HepG2 (cell line): ENCODE results near the gene ANO9. TPM values are rescaled to one million over a fixed set of nuclear protein-coding genes. Genes with fewer than 3 reads are reported as not detected.

ENCODE experiments used
- BCL6 ChIP-seq: IDR thresholded peaks from 2 replicates; pipeline ENCODE4 v1.6.1; 2016; ENCODE audit warnings: missing genetic modification reagents, missing compliant biosample characterization
- CREB1 ChIP-seq, 2 experiments: fragments of 450-650 bp in 1 of 2; IDR thresholded peaks; 2 replicates each; pipeline ENCODE4 v1.6.1; 2016 to 2017; ENCODE audit warnings: control low read depth in 1 of 2, mild to moderate bottlenecking in 1 of 2, missing compliant biosample characterization in 1 of 2, missing genetic modification characterization in 1 of 2
- DMAP1 ChIP-seq: IDR thresholded peaks from 2 replicates; pipeline ENCODE4 v1.6.1; 2016
- DR1 ChIP-seq: sonication (generic); formaldehyde crosslinking; IDR thresholded peaks from 2 replicates; pipeline ENCODE4 v1.8.0; 2021; ENCODE audit warnings: mild to moderate bottlenecking, missing genetic modification reagents, inconsistent platforms
- ELF3 ChIP-seq: IDR thresholded peaks from 2 replicates; pipeline ENCODE4 v1.6.1; 2016; ENCODE audit warnings: missing genetic modification reagents, missing compliant biosample characterization
- GATAD2A ChIP-seq: IDR thresholded peaks from 2 replicates; pipeline ENCODE4 v1.6.1; 2016
- GPN1 ChIP-seq: sonication (generic); formaldehyde crosslinking; IDR thresholded peaks from 2 replicates; pipeline ENCODE4 v1.5.1; 2020; ENCODE audit warnings: missing genetic modification reagents, borderline replicate concordance
- HNRNPH1 ChIP-seq: fragments of 200-400 bp; formaldehyde crosslinking; optimal IDR thresholded peaks from 2 replicates; pipeline ENCODE3; 2017; ENCODE audit warnings: mild to moderate bottlenecking, low read depth, low read length
- KDM1A ChIP-seq: IDR thresholded peaks from 2 replicates; pipeline ENCODE4 v1.6.1; 2016; ENCODE audit warnings: missing compliant biosample characterization
- KLF9 ChIP-seq: IDR thresholded peaks from 2 replicates; pipeline ENCODE4 v1.6.1; 2016; ENCODE audit warnings: low read depth
- MAFG ChIP-seq: sonication (generic); formaldehyde crosslinking; IDR thresholded peaks from 2 replicates; pipeline ENCODE4 v1.5.1; 2020; ENCODE audit warnings: mild to moderate bottlenecking, missing genetic modification reagents
- NCOA5 ChIP-seq: sonication (generic); formaldehyde crosslinking; IDR thresholded peaks from 2 replicates; pipeline ENCODE4 v1.4.0; 2020; ENCODE audit warnings: missing genetic modification reagents
- NCOR1 ChIP-seq: fragments of 200-600 bp; sonication (generic); IDR thresholded peaks from 2 replicates; pipeline ENCODE4 v1.7.0; 2017; ENCODE audit warnings: antibody characterized with exemption, low read length, borderline replicate concordance
- PHF20 ChIP-seq: sonication (generic); formaldehyde crosslinking; IDR thresholded peaks from 2 replicates; pipeline ENCODE4 v1.5.0; 2020; ENCODE audit warnings: mild to moderate bottlenecking, missing genetic modification reagents
- PREB ChIP-seq: sonication (generic); formaldehyde crosslinking; IDR thresholded peaks from 2 replicates; pipeline ENCODE4 v1.4.0; 2020; ENCODE audit warnings: missing genetic modification reagents
- SOX13 ChIP-seq, 3 experiments: fragments of 450-650 bp in 1 of 3; sonication (generic) in 1 of 3; formaldehyde crosslinking in 1 of 3; IDR thresholded peaks in 2 of 3; conservative IDR thresholded peaks in 1 of 3; 2 replicates each; pipeline versions ENCODE4 v1.5.0 to v1.6.1; 2016 to 2020; ENCODE audit warnings: antibody characterized with exemption in 1 of 3, mild to moderate bottlenecking in 1 of 3, missing compliant biosample characterization in 1 of 3, missing genetic modification reagents in 1 of 3, moderate library complexity in 1 of 3
- ZMYM4 ChIP-seq: sonication (generic); formaldehyde crosslinking; IDR thresholded peaks from 2 replicates; pipeline ENCODE4 v1.8.1; 2023; ENCODE audit warnings: mild to moderate bottlenecking, missing genetic modification reagents
- ZNF3 ChIP-seq: IDR thresholded peaks from 2 replicates; pipeline ENCODE4 v1.7.0; 2017; ENCODE audit warnings: inconsistent platforms
- ZNF564 ChIP-seq: sonication (generic); formaldehyde crosslinking; IDR thresholded peaks from 2 replicates; pipeline ENCODE4 v1.8.1; 2023; ENCODE audit warnings: mild to moderate bottlenecking, missing genetic modification reagents
- ZNF597 ChIP-seq: sonication (generic); formaldehyde crosslinking; IDR thresholded peaks from 2 replicates; pipeline ENCODE4 v1.5.0; 2020; ENCODE audit warnings: missing genetic modification reagents
- ZNF605 ChIP-seq: sonication (generic); formaldehyde crosslinking; IDR thresholded peaks from 2 replicates; pipeline ENCODE4 v1.8.0; 2022; ENCODE audit warnings: mild to moderate bottlenecking, missing genetic modification reagents
- ZNF792 ChIP-seq: IDR thresholded peaks from 2 replicates; pipeline ENCODE4 v1.6.1; 2016
- ZNF800 ChIP-seq: sonication (generic); formaldehyde crosslinking; IDR thresholded peaks from 2 replicates; pipeline ENCODE4 v1.4.0; 2020; ENCODE audit warnings: missing genetic modification reagents
- polyA plus RNA-seq, 8 experiments: library from polyadenylated mRNA; depleted of rRNA in 3 of 8; stranded (reverse) in 7 of 8; unstranded in 1 of 8; fragments of >200 nt; fragmentation: Illumina TruSeq in 4 of 8; extraction: Trizol in 4 of 8; gene quantifications; 2 replicates each; pipeline versions ENCODE4 v1.2.1 to v1.2.3, GENCODE V29; 2011 to 2016; ENCODE audit warnings: low read depth in 4 of 8, missing spikeins in 1 of 8, mixed read lengths in 1 of 8; ENCODE audit not compliant: insufficient read depth in 1 of 8
- total RNA-seq, 5 experiments: library from RNA; depleted of rRNA; stranded (reverse); fragments of >200 nt; fragmentation: Illumina TruSeq; extraction: Trizol; gene quantifications; 2 replicates each; pipeline ENCODE4 v1.2.3, GENCODE V29; 2016; ENCODE audit warnings: low read depth in 1 of 5
- TF ChIP-seq, protein P1 (sequence below): sonication (generic); formaldehyde crosslinking; IDR thresholded peaks from 2 replicates; pipeline ENCODE4 v1.5.1; 2020; ENCODE audit warnings: mild to moderate bottlenecking, missing genetic modification reagents, moderate library complexity

ANO9 gene
- total and polyA plus RNA-seq, 2 of the 13 experiments (the other 11 are each of a cell fraction or from before 2014, with no cell fraction given): 8.9 to 14.3 TPM

DNA sequence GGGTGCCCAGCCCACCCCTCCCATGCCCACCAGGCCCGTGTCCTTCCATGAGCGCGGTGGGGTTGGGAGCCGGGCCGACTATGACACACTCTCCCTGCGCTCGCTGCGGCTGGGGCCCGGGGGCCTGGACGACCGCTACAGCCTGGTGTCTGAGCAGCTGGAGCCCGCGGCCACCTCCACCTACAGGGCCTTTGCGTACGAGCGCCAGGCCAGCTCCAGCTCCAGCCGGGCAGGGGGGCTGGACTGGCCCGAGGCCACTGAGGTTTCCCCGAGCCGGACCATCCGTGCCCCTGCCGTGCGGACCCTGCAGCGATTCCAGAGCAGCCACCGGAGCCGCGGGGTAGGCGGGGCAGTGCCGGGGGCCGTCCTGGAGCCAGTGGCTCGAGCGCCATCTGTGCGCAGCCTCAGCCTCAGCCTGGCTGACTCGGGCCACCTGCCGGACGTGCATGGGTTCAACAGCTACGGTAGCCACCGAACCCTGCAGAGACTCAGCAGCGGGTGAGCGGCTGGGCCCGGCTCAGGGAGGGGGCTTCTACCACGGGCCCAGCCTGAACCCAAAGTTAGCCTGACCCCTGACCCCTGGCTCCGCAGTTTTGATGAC, 44.8 kb downstream of the ANO9 start (continued):
- TF ChIP-seq NCOA5 (no peak), SOX13 (IDR thresholded peaks at IDR 0.05) (no peak), SOX13 (CRISPR knock-in tag; conservative IDR thresholded peaks at IDR 0.05 in 1 of 2, IDR thresholded peaks at IDR 0.05 in 1 of 2) (0 out of 4 replicates have a peak, but pooled peaks of 1 of the 2 experiments have one; percentile 6), HNRNPH1 (no peak), KDM1A (CRISPR knock-in tag) (no peak), ZNF605 (CRISPR knock-in tag) (no peak; the same call in 1 of the 2 replicates), ZNF597 (CRISPR knock-in tag) (no peak), GATAD2A (no peak; the same call in 1 of the 2 replicates), ZNF3 (CRISPR knock-in tag) (no peak), PREB (CRISPR knock-in tag) (no peak), BCL6 (CRISPR knock-in tag) (peak; percentile 32; the same call in 1 of the 2 replicates), ZNF800 (CRISPR knock-in tag) (peak; percentile 50; the same call in 1 of the 2 replicates), DR1 (peak; percentile 42; the same call in 1 of the 2 replicates), DMAP1 (CRISPR knock-in tag) (0 out of 2 replicates have a peak, but pooled peaks have one; percentile 50), PHF20 (CRISPR knock-in tag) (no peak), ZNF792 (CRISPR knock-in tag) (no peak), MAFG (no peak), NCOR1 (no peak), ZMYM4 (CRISPR knock-in tag) (peak; percentile 76; the same call in 1 of the 2 replicates), CREB1 (IDR thresholded peaks at IDR 0.05) (no peak), CREB1 (CRISPR knock-in tag; IDR thresholded peaks at IDR 0.05) (no peak), KLF9 (CRISPR knock-in tag) (no peak), ZNF564 (CRISPR knock-in tag) (peak; percentile 62; the same call in 1 of the 2 replicates), GPN1 (CRISPR knock-in tag) (no peak; the same call in 1 of the 2 replicates), ELF3 (CRISPR knock-in tag) (peak; percentile 52; the same call in 1 of the 2 replicates)
- TF ChIP-seq, protein P1, sequence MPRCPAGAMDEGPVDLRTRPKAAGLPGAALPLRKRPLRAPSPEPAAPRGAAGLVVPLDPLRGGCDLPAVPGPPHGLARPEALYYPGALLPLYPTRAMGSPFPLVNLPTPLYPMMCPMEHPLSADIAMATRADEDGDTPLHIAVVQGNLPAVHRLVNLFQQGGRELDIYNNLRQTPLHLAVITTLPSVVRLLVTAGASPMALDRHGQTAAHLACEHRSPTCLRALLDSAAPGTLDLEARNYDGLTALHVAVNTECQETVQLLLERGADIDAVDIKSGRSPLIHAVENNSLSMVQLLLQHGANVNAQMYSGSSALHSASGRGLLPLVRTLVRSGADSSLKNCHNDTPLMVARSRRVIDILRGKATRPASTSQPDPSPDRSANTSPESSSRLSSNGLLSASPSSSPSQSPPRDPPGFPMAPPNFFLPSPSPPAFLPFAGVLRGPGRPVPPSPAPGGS (CRISPR knock-in tag): peak; percentile 83; the same call in 1 of the 2 replicates
